A549 (cell line): ENCODE results near the gene MYRF. TPM values are rescaled to one million over a fixed set of nuclear protein-coding genes. Genes with fewer than 3 reads are reported as not detected.

Source experiments
- ATAC-seq, 2 experiments: fragments of 200-7000 bp in 1 of 2; fragments of >200 bp in 1 of 2; cut with Nextera tagmentation in 1 of 2; cut with Tn5 transposase in 1 of 2; 3 replicates each; pipeline versions ENCODE4 v1.8.0 to v1.9.1; 2018 to 2020; ENCODE audit warnings: mild to moderate bottlenecking in 1 of 2, moderate library complexity in 1 of 2
- CTCF ChIA-PET: fragments of 300-600 bp; sonication (Branson Sonifier 250); formaldehyde crosslinking; extraction: SDS; loops from one replicate; lab custom pipeline; 2021; ENCODE audit warnings: antibody characterized with exemption, inconsistent platforms; lab: Yijun Ruan, JAX
- POLR2A ChIA-PET: fragments of 350-600 bp; formaldehyde crosslinking; extraction: SDS; loops from one replicate; lab custom pipeline; 2021; ENCODE audit warnings: antibody characterized with exemption, inconsistent platforms; lab: Yijun Ruan, JAX
- DNase-seq, 2 experiments: peaks; one replicate each; pipeline versions ENCODE4 v3.0.0 to v3.0.0-alpha.2; 2011 to 2016; ENCODE audit warnings: low read depth in 1 of 2, low spot score in 1 of 2
- FAIRE-seq: peaks from 2 replicates; lab custom pipeline; 2011; peaks lifted over from hg19 to GRCh38; lab: Jason Lieb, UNC
- H3K27ac ChIP-seq, 2 experiments: fragments of >200 bp; sonication (Bioruptor Twin); formaldehyde crosslinking; 3 replicates each; pipeline ENCODE4 v1.5.1; 2016 to 2017
- H3K4me1 ChIP-seq: fragments of >200 bp; sonication (Bioruptor Twin); formaldehyde crosslinking; 3 replicates; pipeline ENCODE4 v1.6.1; 2016
- H3K4me2 ChIP-seq: fragments of >200 bp; sonication (Bioruptor Twin); formaldehyde crosslinking; 3 replicates; pipeline ENCODE4 v1.6.1; 2016
- H3K4me3 ChIP-seq: fragments of >200 bp; sonication (Bioruptor Twin); formaldehyde crosslinking; 3 replicates; pipeline ENCODE4 v1.5.1; 2016
- H3K9me3 ChIP-seq: fragments of >200 bp; sonication (Bioruptor Twin); formaldehyde crosslinking; 3 replicates; pipeline ENCODE4 v1.6.1; 2016
- FOSB ChIP-seq: fragments of 250-450 bp; sonication (Bioruptor Pico); IDR thresholded peaks from 2 replicates; pipeline ENCODE4 v1.5.0; 2020; ENCODE audit warnings: mild to moderate bottlenecking, moderate library complexity
- FOXS1 ChIP-seq: fragments of 250-450 bp; sonication (Bioruptor Pico); IDR thresholded peaks from 2 replicates; pipeline ENCODE4 v1.5.0; 2020; ENCODE audit warnings: mild to moderate bottlenecking, moderate library complexity
- HOXA7 ChIP-seq: fragments of 250-450 bp; sonication (Bioruptor Pico); IDR thresholded peaks from 2 replicates; pipeline ENCODE4 v1.5.0; 2020; ENCODE audit warnings: mild to moderate bottlenecking, moderate library complexity
- HOXB13 ChIP-seq: fragments of 250-450 bp; sonication (Bioruptor Pico); IDR thresholded peaks from 2 replicates; pipeline ENCODE4 v1.5.0; 2020; ENCODE audit warnings: low read depth, mild to moderate bottlenecking, moderate library complexity
- JUN ChIP-seq, 2 experiments: fragments of >200 bp; sonication (Bioruptor Twin); formaldehyde crosslinking; IDR thresholded peaks; 2 replicates in 1 of 2; 3 replicates in 1 of 2; pipeline ENCODE4 v1.6.1; 2016 to 2017
- KDM1A ChIP-seq: fragments of 200-600 bp; sonication (generic); IDR thresholded peaks from 2 replicates; pipeline ENCODE4 v1.6.1; 2016; ENCODE audit warnings: low read depth, mild to moderate bottlenecking
- MAFK ChIP-seq: fragments of 450-650 bp; IDR thresholded peaks from 2 replicates; pipeline ENCODE4 v1.6.1; 2014; ENCODE audit not compliant: partially characterized antibody
- NPAS2 ChIP-seq: fragments of 250-450 bp; sonication (Bioruptor Pico); IDR thresholded peaks from 2 replicates; pipeline ENCODE4 v1.8.0; 2022; ENCODE audit warnings: mild to moderate bottlenecking, moderate library complexity, borderline replicate concordance
- RAD21 ChIP-seq, 2 experiments: fragments of >200 bp in 1 of 2; sonication (Bioruptor Twin) in 1 of 2; formaldehyde crosslinking in 1 of 2; IDR thresholded peaks in 1 of 2; conservative IDR thresholded peaks in 1 of 2; 2 replicates in 1 of 2; 3 replicates in 1 of 2; pipeline ENCODE4 v1.6.1; 2012 to 2018; ENCODE audit warnings: inconsistent platforms in 1 of 2
- SMC3 ChIP-seq: fragments of >200 bp; sonication (Bioruptor Twin); formaldehyde crosslinking; IDR thresholded peaks from 3 replicates; pipeline ENCODE4 v1.6.1; 2018; ENCODE audit warnings: inconsistent platforms
- ZFP36 ChIP-seq: fragments of 450-650 bp; IDR thresholded peaks from 2 replicates; pipeline ENCODE4 v1.6.1; 2014; ENCODE audit warnings: borderline replicate concordance; ENCODE audit not compliant: partially characterized antibody
- WGBS: methylation state at CpG from one replicate; pipeline ENCODE4 v1.1.6; 2017; ENCODE audit errors: missing lambda C conversion rate; 5-methylcytosine and 5-hydroxymethylcytosine counted together
- polyA plus RNA-seq, 4 experiments: library from polyadenylated mRNA; depleted of rRNA in 3 of 4; stranded (reverse); fragments of >200 nt; fragmentation: RNase III in 1 of 4; extraction: RNeasy Plus Mini Kit Qiagen cat#74134 plus additional on column Dnase treatment in 1 of 4; gene quantifications; 2 replicates in 3 of 4; 3 replicates in 1 of 4; pipeline ENCODE4 v1.2.3, GENCODE V29; 2011 to 2017
- TF ChIP-seq, protein P1 (sequence below): fragments of >200 bp; sonication (Bioruptor Twin); formaldehyde crosslinking; IDR thresholded peaks from 3 replicates; pipeline ENCODE4 v1.5.1; 2016
- TF ChIP-seq, protein P2 (sequence below): IDR thresholded peaks from 2 replicates; pipeline ENCODE4 v1.6.1; 2012; ENCODE audit warnings: low read depth, borderline replicate concordance
- TF ChIP-seq, protein P3 (sequence below): fragments of >200 bp; sonication (Bioruptor Twin); formaldehyde crosslinking; IDR thresholded peaks from 2 replicates; pipeline ENCODE4 v1.6.1; 2016

Gene MYRF
- polyA plus RNA-seq, 2 of the 4 experiments (the other 2 are of a cell fraction) = 14.7 to 22.3 TPM

DNA sequence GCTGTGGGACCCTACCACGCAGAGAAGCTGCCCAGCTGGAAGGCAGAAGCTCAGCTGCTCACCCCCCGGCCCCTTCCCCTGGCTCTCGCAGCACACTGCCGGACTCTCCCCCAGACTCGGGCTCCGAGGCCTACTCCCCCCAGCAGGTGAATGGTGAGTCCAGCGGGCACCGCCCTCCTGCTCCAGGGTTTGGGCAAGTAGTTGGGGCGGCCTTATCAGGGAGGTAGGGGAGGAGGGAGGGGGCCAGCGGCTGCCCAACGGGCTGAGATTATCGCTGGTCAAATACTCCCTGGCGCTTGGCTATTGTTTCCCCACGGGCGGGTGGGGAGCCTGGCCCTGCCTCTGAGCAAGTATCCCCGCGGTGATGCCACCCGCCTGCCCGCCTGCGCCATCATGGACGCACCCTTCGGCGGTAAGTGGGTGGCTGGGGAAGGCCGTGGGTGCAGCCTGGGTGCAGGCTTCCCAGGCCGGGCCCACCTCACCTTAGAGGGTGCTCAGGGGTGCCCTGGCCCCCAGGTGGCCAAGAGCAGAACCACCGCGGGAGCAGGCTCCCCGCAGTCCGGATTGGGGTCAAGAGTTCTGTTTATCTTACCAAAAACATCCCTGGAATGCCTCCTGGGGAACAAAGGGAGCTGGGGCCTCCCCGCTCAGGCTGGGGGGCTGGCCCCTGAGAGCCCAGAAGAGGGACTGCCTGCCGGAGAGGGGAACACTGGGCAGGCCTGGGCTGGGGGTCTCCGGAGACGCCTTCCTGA is 16.9 kb downstream of the MYRF start:
- peak overlapping the region; percentile 43 for H3K4me2 ChIP-seq
- no peaks in the 10 kb centered on the region for H3K9me3 ChIP-seq
- ChIA-PET POLR2A (no interaction called here), CTCF (interaction anchor here (1.0 to 7.2 kb wide), 4 partner anchors 16 to 28 kb away, joined by 4 to 44 read pairs (median 24); no protein-coding TSS in a partner anchor)
- no peak overlapping the region for H3K4me3 ChIP-seq
- ATAC-seq (peak; percentile 35 to 67; a peak in 3 of 6 replicates), FAIRE-seq (no peak), DNase-seq (peak in 1 of 2 experiments; percentile 58)
- TF ChIP-seq SMC3 = no peak
- TF ChIP-seq, protein P1, sequence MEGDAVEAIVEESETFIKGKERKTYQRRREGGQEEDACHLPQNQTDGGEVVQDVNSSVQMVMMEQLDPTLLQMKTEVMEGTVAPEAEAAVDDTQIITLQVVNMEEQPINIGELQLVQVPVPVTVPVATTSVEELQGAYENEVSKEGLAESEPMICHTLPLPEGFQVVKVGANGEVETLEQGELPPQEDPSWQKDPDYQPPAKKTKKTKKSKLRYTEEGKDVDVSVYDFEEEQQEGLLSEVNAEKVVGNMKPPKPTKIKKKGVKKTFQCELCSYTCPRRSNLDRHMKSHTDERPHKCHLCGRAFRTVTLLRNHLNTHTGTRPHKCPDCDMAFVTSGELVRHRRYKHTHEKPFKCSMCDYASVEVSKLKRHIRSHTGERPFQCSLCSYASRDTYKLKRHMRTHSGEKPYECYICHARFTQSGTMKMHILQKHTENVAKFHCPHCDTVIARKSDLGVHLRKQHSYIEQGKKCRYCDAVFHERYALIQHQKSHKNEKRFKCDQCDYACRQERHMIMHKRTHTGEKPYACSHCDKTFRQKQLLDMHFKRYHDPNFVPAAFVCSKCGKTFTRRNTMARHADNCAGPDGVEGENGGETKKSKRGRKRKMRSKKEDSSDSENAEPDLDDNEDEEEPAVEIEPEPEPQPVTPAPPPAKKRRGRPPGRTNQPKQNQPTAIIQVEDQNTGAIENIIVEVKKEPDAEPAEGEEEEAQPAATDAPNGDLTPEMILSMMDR = 0 out of 3 replicates have a peak, but pooled peaks have one; percentile 12
- TF ChIP-seq RAD21 (conservative IDR thresholded peaks at IDR 0.05 in 1 of 2, IDR thresholded peaks at IDR 0.05 in 1 of 2) = peak in 1 of 2 experiments; percentile 7; a peak in 1 of 5 replicates
- TF ChIP-seq MAFK = no peak
- no peak for TF ChIP-seq FOXS1 (CRISPR knock-in tag)
- WGBS = 77% methylated on average over 22 of the region's 33 CpGs
- peaks cover 75% of the 10 kb centered on the region for H3K4me1 ChIP-seq
- peak overlapping the region; percentile 40 to 70; a peak in 5 of 6 replicates for H3K27ac ChIP-seq

DNA sequence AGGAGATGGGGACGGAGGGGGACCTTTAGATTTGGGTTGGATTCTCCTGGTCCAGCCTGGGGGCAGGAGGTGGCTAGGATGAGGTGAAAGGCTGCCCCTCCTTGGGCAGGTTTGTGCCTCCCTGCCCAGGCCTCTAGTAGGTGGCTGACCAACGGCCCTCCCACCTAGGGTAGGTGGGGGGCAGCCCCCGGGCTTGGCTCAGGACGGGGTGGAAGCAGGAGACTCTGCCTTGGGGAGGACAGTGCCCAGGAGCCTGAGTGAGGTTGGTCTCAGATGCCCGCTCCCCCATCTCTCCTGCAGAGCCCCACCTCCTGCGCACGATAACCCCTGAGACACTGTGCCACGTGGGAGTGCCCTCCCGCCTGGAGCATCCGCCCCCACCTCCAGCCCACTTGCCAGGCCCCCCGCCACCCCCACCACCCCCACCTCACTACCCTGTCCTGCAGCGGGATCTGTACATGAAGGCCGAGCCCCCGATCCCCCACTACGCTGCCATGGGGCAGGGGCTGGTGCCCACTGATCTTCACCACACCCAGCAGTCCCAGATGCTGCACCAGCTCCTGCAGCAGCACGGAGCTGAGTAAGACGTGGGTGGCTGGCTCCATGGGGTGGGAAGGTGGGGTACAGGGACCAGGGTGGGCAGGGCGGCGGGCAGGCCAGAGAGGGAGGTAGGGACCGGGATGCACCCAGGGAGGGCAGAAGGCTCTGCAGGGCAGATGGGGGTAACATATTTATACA is 17.7 kb downstream of the MYRF start:
- no peaks in the 10 kb centered on the region for H3K9me3 ChIP-seq
- no peak overlapping the region for H3K4me3 ChIP-seq
- no peak for DNase-seq
- H3K4me2 ChIP-seq = peak overlapping the region; percentile 43; the same call in 1 of the 3 replicates
- H3K4me1 ChIP-seq = peaks cover 68% of the 10 kb centered on the region
- ATAC-seq = no peak; a peak in 1 of 6 replicates
- 80% methylated on average over 11 of the region's 20 CpGs for WGBS
- TF ChIP-seq HOXA7 (CRISPR knock-in tag) (no peak), RAD21 (conservative IDR thresholded peaks at IDR 0.05 in 1 of 2, IDR thresholded peaks at IDR 0.05 in 1 of 2) (no peak), HOXB13 (CRISPR knock-in tag) (no peak), FOSB (CRISPR knock-in tag) (no peak), MAFK (no peak), NPAS2 (CRISPR knock-in tag) (no peak)
- TF ChIP-seq, protein P2, sequence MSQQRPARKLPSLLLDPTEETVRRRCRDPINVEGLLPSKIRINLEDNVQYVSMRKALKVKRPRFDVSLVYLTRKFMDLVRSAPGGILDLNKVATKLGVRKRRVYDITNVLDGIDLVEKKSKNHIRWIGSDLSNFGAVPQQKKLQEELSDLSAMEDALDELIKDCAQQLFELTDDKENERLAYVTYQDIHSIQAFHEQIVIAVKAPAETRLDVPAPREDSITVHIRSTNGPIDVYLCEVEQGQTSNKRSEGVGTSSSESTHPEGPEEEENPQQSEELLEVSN = no peak
- TF ChIP-seq, protein P3, sequence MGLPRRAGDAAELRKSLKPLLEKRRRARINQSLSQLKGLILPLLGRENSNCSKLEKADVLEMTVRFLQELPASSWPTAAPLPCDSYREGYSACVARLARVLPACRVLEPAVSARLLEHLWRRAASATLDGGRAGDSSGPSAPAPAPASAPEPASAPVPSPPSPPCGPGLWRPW = no peak
- POLR2A ChIA-PET = no interaction called here
- no peak for FAIRE-seq
- H3K27ac ChIP-seq = peak overlapping the region; percentile 40 to 70; a peak in 4 of 6 replicates
- CTCF ChIA-PET = interaction anchor here (1.1 to 1.7 kb wide), 3 partner anchors 16 to 27 kb away, joined by 3 to 7 read pairs (median 4); no protein-coding TSS in a partner anchor

DNA sequence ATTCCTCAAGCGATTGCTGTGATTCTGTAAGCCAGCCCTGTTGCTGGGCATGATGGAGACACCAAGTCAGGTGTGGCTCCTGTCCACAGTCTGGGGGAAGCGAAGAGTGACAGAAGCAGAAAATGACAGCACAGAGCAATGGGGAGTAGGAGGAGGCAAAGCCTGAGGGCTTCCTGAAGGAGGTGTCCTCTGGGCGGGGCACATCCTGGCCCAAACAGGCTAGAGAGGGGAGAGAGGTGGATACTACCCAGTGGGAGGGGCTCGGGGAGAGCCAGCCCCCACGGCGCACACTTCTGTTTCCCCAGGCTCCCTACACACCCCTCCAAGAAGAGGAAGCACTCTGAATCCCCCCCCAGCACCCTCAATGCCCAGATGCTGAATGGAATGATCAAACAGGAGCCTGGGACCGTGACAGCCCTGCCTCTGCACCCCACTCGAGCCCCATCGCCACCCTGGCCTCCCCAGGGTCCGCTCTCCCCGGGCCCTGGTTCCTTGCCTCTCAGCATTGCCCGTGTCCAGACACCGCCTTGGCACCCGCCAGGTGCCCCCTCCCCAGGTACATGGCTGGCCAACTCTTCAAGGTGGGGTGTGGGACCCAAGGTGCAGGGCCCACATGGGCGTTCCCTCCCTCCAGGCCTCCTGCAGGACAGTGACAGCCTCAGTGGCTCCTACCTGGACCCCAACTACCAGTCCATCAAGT is 18.9 kb downstream of the MYRF start:
- TF ChIP-seq KDM1A (no peak), JUN (IDR thresholded peaks at IDR 0.05) (no peak), ZFP36 (peak; percentile 95)
- H3K27ac ChIP-seq = peak overlapping the region in 1 of 2 experiments; percentile 74; a peak in 2 of 6 replicates
- H3K4me2 ChIP-seq = no peak overlapping the region
- ChIA-PET CTCF (interaction anchor here (1.1 to 2.1 kb wide), 4 partner anchors 12 to 39 kb away, joined by 3 to 6 read pairs (median 4); no protein-coding TSS in a partner anchor), POLR2A (no interaction called here)
- DNase-seq (no peak), ATAC-seq (peak in 1 of 2 experiments; percentile 4; a peak in 2 of 6 replicates), FAIRE-seq (no peak)
- H3K4me1 ChIP-seq = peaks cover 62% of the 10 kb centered on the region
- H3K4me3 ChIP-seq = no peak overlapping the region
- WGBS = 92% methylated on average over 15 of the region's 15 CpGs
- no peaks in the 10 kb centered on the region for H3K9me3 ChIP-seq
